ENCODE results near the gene MBNL2.

Gene MBNL2

GRCh38 chr13:97245011-97245410 is 22.9 kb downstream of the MBNL2 start:
- TF ChIP-seq CTCF (conservative IDR thresholded peaks at IDR 0.05; ENCODE audit: low read depth, low read length), result no peak
- Histone ChIP-seq H3K36me3 (ENCODE audit: insufficient read depth) (no peaks in the 10 kb centered on the region), H3K4me2 (no peak overlapping the region), H3K27ac (no peak overlapping the region), H3K27me3 (ENCODE audit: insufficient read depth, low read depth) (no peaks in the 10 kb centered on the region), H4K20me1 (ENCODE audit: insufficient read depth) (no peaks in the 10 kb centered on the region), H3K4me3 (IDR thresholded peaks at IDR 0.05; ENCODE audit: insufficient read depth, low read depth, low read length) (no peak overlapping the region), H3K4me1 (ENCODE audit: low read depth, poor library complexity, severe bottlenecking) (no peaks in the 10 kb centered on the region), H3K9ac (no peak overlapping the region), H3K79me2 (ENCODE audit: insufficient read depth, low read depth) (no peaks in the 10 kb centered on the region), H2AFZ (ENCODE audit: low read depth) (no peak overlapping the region)

GRCh38 chr13:97246596-97247158 is 24.5 kb downstream of the MBNL2 start:
- TF ChIP-seq CTCF (conservative IDR thresholded peaks at IDR 0.05; ENCODE audit: low read depth, low read length), result no peak
- Histone ChIP-seq H3K4me1 (ENCODE audit: low read depth, poor library complexity, severe bottlenecking) (no peaks in the 10 kb centered on the region), H2AFZ (ENCODE audit: low read depth) (no peak overlapping the region), H3K4me3 (IDR thresholded peaks at IDR 0.05; ENCODE audit: insufficient read depth, low read depth, low read length) (no peak overlapping the region), H3K79me2 (ENCODE audit: insufficient read depth, low read depth) (no peaks in the 10 kb centered on the region), H4K20me1 (ENCODE audit: insufficient read depth) (no peaks in the 10 kb centered on the region), H3K9ac (no peak overlapping the region), H3K36me3 (ENCODE audit: insufficient read depth) (no peaks in the 10 kb centered on the region), H3K4me2 (no peak overlapping the region), H3K27me3 (ENCODE audit: insufficient read depth, low read depth) (no peaks in the 10 kb centered on the region), H3K27ac (no peak overlapping the region)

DNA sequence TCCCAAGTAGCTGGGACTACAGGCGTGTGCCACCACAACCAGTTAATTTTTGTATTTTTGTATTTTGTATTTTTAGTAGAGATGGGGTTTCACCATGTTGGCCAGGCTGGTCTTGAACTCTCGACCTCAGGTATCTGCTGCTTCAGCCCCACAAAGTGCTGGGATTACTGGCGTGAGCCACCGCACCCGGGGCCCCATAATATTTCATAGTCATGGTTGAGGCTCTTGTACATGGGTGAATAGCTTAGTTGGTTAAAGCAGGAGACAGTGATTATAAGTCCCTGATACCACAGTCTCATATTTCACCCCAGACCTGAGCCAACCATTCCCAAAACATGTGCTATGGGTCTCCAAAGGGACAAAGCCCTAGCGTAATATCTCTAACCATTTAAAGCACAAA is 26.1 kb downstream of the MBNL2 start:
- no peak overlapping the region for H2AFZ ChIP-seq (ENCODE audit: low read depth)
- no peaks in the 10 kb centered on the region for H3K27me3 ChIP-seq (ENCODE audit: insufficient read depth, low read depth)
- no peaks in the 10 kb centered on the region for H4K20me1 ChIP-seq (ENCODE audit: insufficient read depth)
- TF ChIP-seq CTCF (conservative IDR thresholded peaks at IDR 0.05; ENCODE audit: low read depth, low read length), result no peak
- H3K4me3 ChIP-seq (IDR thresholded peaks at IDR 0.05; ENCODE audit: insufficient read depth, low read depth, low read length), result no peak overlapping the region
- no peaks in the 10 kb centered on the region for H3K79me2 ChIP-seq (ENCODE audit: insufficient read depth, low read depth)
- no peak overlapping the region for H3K27ac ChIP-seq
- H3K9ac ChIP-seq, result no peak overlapping the region
- no peak overlapping the region for H3K4me2 ChIP-seq
- no peaks in the 10 kb centered on the region for H3K36me3 ChIP-seq (ENCODE audit: insufficient read depth)
- H3K4me1 ChIP-seq (ENCODE audit: low read depth, poor library complexity, severe bottlenecking), result no peaks in the 10 kb centered on the region

- Histone ChIP-seq H2AFZ (ENCODE audit: low read depth) (no peak overlapping the region), H3K9ac (no peak overlapping the region), H3K27ac (no peak overlapping the region), H3K4me3 (IDR thresholded peaks at IDR 0.05; ENCODE audit: insufficient read depth, low read depth, low read length) (no peak overlapping the region), H3K79me2 (ENCODE audit: insufficient read depth, low read depth) (no peaks in the 10 kb centered on the region), H3K4me2 (no peak overlapping the region), H3K4me1 (ENCODE audit: low read depth, poor library complexity, severe bottlenecking) (no peaks in the 10 kb centered on the region), H4K20me1 (ENCODE audit: insufficient read depth) (no peaks in the 10 kb centered on the region), H3K27me3 (ENCODE audit: insufficient read depth, low read depth) (no peaks in the 10 kb centered on the region), H3K36me3 (ENCODE audit: insufficient read depth) (no peaks in the 10 kb centered on the region)
- no peak for TF ChIP-seq CTCF (conservative IDR thresholded peaks at IDR 0.05; ENCODE audit: low read depth, low read length)
These were observed 27.1 kb downstream of the MBNL2 start for GRCh38 chr13:97249093-97249795.

All from KMS-11 (cell line).